ENCODE data around the gene STAT4.

Gene STAT4

GRCh38 chr2:191158193-191158592 is 7.4 kb upstream of the STAT4 start:
- H3K4me2 ChIP-seq (ENCODE audit: low read depth, low read length), result no peak overlapping the region
- H3F3A ChIP-seq (ENCODE audit: insufficient read depth, low read length), result no peaks in the 10 kb centered on the region
- H2AFZ ChIP-seq (ENCODE audit: low read length), result no peak overlapping the region
- DNase-seq, result no peak
- H3K79me2 ChIP-seq (ENCODE audit: low read length), result no peaks in the 10 kb centered on the region
- H3K9me3 ChIP-seq (replicated peaks; ENCODE audit: insufficient read depth, low read length), result no peaks in the 10 kb centered on the region
- no peaks in the 10 kb centered on the region for H3K36me3 ChIP-seq (replicated peaks; ENCODE audit: insufficient read depth, low read length)
- TF ChIP-seq EZH2 (optimal IDR thresholded peaks at IDR 0.05; ENCODE audit: low read depth, low read length), result no peak
- TF ChIP-seq CTCF (IDR thresholded peaks at IDR 0.05; ENCODE audit: low read length), result no peak
- TF ChIP-seq EZH2phosphoT487 (IDR thresholded peaks at IDR 0.05; ENCODE audit: low read length), result no peak
- H3K4me1 ChIP-seq (ENCODE audit: low read length), result peaks cover 9% of the 10 kb centered on the region
- no peak overlapping the region for H3K27ac ChIP-seq (ENCODE audit: low read length)
- no peak overlapping the region for H3K9ac ChIP-seq (ENCODE audit: low read length)
- H4K20me1 ChIP-seq (ENCODE audit: insufficient read depth, low read length), result no peaks in the 10 kb centered on the region
- H3K4me3 ChIP-seq (ENCODE audit: low read length), result no peak overlapping the region
- no peaks in the 10 kb centered on the region for H3K27me3 ChIP-seq (replicated peaks; ENCODE audit: insufficient read depth, low read length)
- no peaks in the 10 kb centered on the region for H3K9me2 ChIP-seq (replicated peaks; ENCODE audit: insufficient read depth, low read length)

- no peaks in the 10 kb centered on the region for H4K20me1 ChIP-seq (ENCODE audit: insufficient read depth, low read length)
- no peaks in the 10 kb centered on the region for H3K36me3 ChIP-seq (replicated peaks; ENCODE audit: insufficient read depth, low read length)
- no peaks in the 10 kb centered on the region for H3K79me2 ChIP-seq (ENCODE audit: low read length)
- DNase-seq, result peak; percentile 63
- H3K4me3 ChIP-seq (ENCODE audit: low read length), result no peak overlapping the region
- no peak overlapping the region for H3K9ac ChIP-seq (ENCODE audit: low read length)
- H2AFZ ChIP-seq (ENCODE audit: low read length), result no peak overlapping the region
- H3K4me2 ChIP-seq (ENCODE audit: low read depth, low read length), result no peak overlapping the region
- H3K27ac ChIP-seq (ENCODE audit: low read length), result no peak overlapping the region
- no peaks in the 10 kb centered on the region for H3K27me3 ChIP-seq (replicated peaks; ENCODE audit: insufficient read depth, low read length)
- H3K9me2 ChIP-seq (replicated peaks; ENCODE audit: insufficient read depth, low read length), result no peaks in the 10 kb centered on the region
- H3K4me1 ChIP-seq (ENCODE audit: low read length), result peaks cover 28% of the 10 kb centered on the region
- peaks cover 12% of the 10 kb centered on the region for H3F3A ChIP-seq (ENCODE audit: insufficient read depth, low read length)
- TF ChIP-seq EZH2phosphoT487 (IDR thresholded peaks at IDR 0.05; ENCODE audit: low read length) (no peak), CTCF (IDR thresholded peaks at IDR 0.05; ENCODE audit: low read length) (peak; percentile 80), EZH2 (optimal IDR thresholded peaks at IDR 0.05; ENCODE audit: low read depth, low read length) (no peak)
- no peaks in the 10 kb centered on the region for H3K9me3 ChIP-seq (replicated peaks; ENCODE audit: insufficient read depth, low read length)
These were observed 4.8 kb upstream of the STAT4 start for GRCh38 chr2:191155608-191156071.

GRCh38 chr2:191153716-191154115 is 2.9 kb upstream of the STAT4 start:
- no peaks in the 10 kb centered on the region for H3K79me2 ChIP-seq (ENCODE audit: low read length)
- TF ChIP-seq EZH2phosphoT487 (IDR thresholded peaks at IDR 0.05; ENCODE audit: low read length), result no peak
- H3K9ac ChIP-seq (ENCODE audit: low read length), result no peak overlapping the region

GRCh38 chr2:191152482-191153240 is 1.9 kb upstream of the STAT4 start:
- Histone ChIP-seq H4K20me1 (ENCODE audit: insufficient read depth, low read length) (no peaks in the 10 kb centered on the region), H3K36me3 (replicated peaks; ENCODE audit: insufficient read depth, low read length) (no peaks in the 10 kb centered on the region), H3K27ac (ENCODE audit: low read length) (peak overlapping the region; percentile 93; the same call in 1 of the 2 replicates), H3K9me2 (replicated peaks; ENCODE audit: insufficient read depth, low read length) (no peaks in the 10 kb centered on the region), H3K27me3 (replicated peaks; ENCODE audit: insufficient read depth, low read length) (no peaks in the 10 kb centered on the region), H3K4me2 (ENCODE audit: low read depth, low read length) (peak overlapping the region; percentile 26; the same call in 1 of the 2 replicates), H3K4me1 (ENCODE audit: low read length) (peaks cover 36% of the 10 kb centered on the region), H3K9ac (ENCODE audit: low read length) (no peak overlapping the region), H2AFZ (ENCODE audit: low read length) (no peak overlapping the region), H3F3A (ENCODE audit: insufficient read depth, low read length) (peaks cover 19% of the 10 kb centered on the region), H3K9me3 (replicated peaks; ENCODE audit: insufficient read depth, low read length) (no peaks in the 10 kb centered on the region), H3K79me2 (ENCODE audit: low read length) (no peaks in the 10 kb centered on the region), H3K4me3 (ENCODE audit: low read length) (no peak overlapping the region)
- no peak for TF ChIP-seq EZH2phosphoT487 (IDR thresholded peaks at IDR 0.05; ENCODE audit: low read length)
- TF ChIP-seq CTCF (IDR thresholded peaks at IDR 0.05; ENCODE audit: low read length), result no peak
- no peak for TF ChIP-seq EZH2 (optimal IDR thresholded peaks at IDR 0.05; ENCODE audit: low read depth, low read length)
- peak; percentile 77 for DNase-seq

More at GRCh38 chr2:191153716-191154115, 2.9 kb upstream of the STAT4 start:
- Histone ChIP-seq H4K20me1 (ENCODE audit: insufficient read depth, low read length) (no peaks in the 10 kb centered on the region), H3F3A (ENCODE audit: insufficient read depth, low read length) (peaks cover 19% of the 10 kb centered on the region), H3K4me1 (ENCODE audit: low read length) (peaks cover 36% of the 10 kb centered on the region), H2AFZ (ENCODE audit: low read length) (no peak overlapping the region), H3K27ac (ENCODE audit: low read length) (no peak overlapping the region), H3K9me3 (replicated peaks; ENCODE audit: insufficient read depth, low read length) (no peaks in the 10 kb centered on the region), H3K4me3 (ENCODE audit: low read length) (no peak overlapping the region), H3K36me3 (replicated peaks; ENCODE audit: insufficient read depth, low read length) (no peaks in the 10 kb centered on the region), H3K4me2 (ENCODE audit: low read depth, low read length) (no peak overlapping the region), H3K27me3 (replicated peaks; ENCODE audit: insufficient read depth, low read length) (no peaks in the 10 kb centered on the region), H3K9me2 (replicated peaks; ENCODE audit: insufficient read depth, low read length) (no peaks in the 10 kb centered on the region)
- DNase-seq, result no peak

All from MM.1S (cell line).